Fibroblast of skin of right quadriceps (primary cell): ENCODE measurements around the gene KLHDC7A.
"Not testable (repeated sequence)": the region's sequence is repeated elsewhere in the genome, so short reads cannot be mapped to it uniquely, and the experiment has no call there.

Experiments used
- DNase-seq: peaks from one replicate; pipeline ENCODE4 v3.0.0-alpha.2; 2013

The KLHDC7A gene

GRCh38 chr1:18480315-18481189 is at the start of gene KLHDC7A:
Gene KLHDC7A (plus strand): TSS chr1:18480930. CDS start chr1:18480982, 52 bp downstream.
- no peak for DNase-seq

GRCh38 chr1:18434041-18434440 is 46.7 kb upstream of the KLHDC7A start:
- no peak for DNase-seq

DNA sequence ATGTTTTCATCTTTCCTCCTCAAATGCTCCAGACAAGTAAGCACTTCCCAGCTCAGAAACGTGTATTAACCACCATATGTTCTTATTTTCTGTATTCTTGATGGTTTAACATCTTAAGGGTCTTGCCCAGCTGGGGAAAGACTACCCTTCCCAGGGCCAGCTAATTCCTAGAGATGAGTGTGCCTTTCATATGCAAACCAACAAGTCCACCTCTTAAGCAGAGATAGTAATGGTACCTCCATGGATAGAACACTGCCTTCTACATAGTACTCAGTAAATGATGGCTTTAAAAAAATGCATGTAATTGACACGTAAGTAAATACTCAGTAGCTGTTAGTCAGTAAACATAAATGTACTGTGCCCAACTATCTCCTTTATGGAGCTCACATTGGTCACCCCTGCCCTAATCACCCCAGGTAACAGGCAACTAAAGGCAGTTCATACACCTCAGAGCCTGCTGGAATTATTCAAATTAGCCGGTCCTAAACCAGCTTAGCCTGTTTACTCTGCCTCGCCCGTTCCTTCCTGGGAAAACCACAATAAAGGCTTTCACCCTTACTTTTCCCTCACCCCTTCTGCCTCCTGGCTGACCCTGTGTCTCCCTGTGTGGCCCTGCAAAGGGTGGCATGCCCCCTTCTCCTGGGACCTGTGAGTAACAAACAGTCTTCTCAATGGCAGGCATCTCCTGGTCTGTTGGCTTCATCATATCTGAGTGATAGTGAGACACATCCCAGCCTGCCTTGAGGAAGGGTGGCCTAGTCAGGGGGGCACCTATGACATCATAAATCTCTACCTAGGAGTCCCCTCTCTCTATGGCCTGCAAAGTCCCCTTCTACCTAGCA is 40.1 kb upstream of the KLHDC7A start:
- DNase-seq, result no peak

DNA sequence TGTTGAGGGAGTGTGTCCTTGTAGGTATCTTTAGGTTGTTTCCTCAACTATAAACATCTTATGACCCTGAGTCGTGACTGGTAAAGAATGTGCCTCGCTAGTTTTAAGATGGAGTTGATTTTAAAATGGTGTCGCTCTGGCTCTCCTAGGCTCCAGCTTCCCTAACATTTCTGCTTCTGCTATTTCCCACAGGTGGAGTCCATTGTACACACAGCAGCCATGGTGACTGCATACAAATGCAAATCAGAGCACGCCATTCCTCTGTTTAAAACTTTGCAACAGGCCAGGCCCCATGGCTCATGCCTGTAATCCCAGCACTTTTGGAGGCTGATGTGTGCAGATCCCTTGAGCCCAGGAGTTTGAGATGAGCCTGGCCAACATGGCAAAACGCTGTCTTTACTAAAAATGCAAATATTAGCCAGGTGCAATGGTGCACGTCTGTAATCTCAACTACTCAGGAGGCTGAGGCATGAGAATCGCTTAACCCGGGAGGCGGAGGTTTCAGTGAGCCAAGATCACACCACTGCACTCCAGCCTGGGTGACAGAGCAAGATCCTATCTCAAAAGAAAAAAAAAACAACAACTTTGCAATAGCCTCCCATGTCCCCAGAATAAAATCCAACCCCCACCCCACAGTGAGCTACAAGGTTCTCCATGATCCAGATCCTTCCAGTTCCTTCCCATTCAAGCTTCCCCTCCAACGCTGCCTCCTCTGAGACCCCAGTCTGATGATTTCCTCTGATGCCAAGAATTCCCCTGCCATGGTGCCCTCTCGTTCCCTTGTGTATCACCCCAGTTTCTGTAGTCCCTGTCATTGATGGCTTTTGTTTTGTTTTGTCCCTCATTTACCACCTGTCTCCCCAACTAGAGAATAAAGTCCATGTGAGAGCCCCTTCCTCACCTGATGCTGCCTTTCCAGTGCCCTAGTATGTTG is 36.9 kb upstream of the KLHDC7A start:
- DNase-seq, result no peak

- DNase-seq, result no peak
Observed at GRCh38 chr1:18444563-18444962, 36.2 kb upstream of the KLHDC7A start.

- DNase-seq, result no peak
Observed at GRCh38 chr1:18446751-18447150, 34.0 kb upstream of the KLHDC7A start.

GRCh38 chr1:18447509-18448220 is 33.1 kb upstream of the KLHDC7A start:
- no peak for DNase-seq

DNA sequence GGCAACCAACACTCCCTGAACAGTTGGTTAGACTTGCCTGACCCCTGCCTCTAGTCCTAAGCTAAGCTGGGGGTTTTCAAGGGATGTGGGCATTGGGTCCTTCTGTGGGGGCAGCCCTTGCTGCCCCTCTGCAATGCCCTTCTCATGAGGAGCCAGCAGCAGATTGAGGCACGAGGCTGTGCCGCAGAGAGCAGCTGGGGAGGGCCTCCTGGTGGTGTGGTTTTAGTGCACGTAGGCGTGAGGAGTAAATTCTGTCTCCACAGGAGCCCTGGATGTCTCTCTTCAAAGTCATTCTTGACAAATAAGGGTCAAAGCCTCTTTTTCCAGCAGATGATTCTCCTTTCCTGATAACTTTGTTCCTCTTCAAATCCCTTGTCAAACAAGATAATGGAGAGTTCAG is 31.8 kb upstream of the KLHDC7A start:
- DNase-seq, result no peak

- no peak for DNase-seq
Observed at GRCh38 chr1:18452550-18452949, 28.2 kb upstream of the KLHDC7A start.

DNA sequence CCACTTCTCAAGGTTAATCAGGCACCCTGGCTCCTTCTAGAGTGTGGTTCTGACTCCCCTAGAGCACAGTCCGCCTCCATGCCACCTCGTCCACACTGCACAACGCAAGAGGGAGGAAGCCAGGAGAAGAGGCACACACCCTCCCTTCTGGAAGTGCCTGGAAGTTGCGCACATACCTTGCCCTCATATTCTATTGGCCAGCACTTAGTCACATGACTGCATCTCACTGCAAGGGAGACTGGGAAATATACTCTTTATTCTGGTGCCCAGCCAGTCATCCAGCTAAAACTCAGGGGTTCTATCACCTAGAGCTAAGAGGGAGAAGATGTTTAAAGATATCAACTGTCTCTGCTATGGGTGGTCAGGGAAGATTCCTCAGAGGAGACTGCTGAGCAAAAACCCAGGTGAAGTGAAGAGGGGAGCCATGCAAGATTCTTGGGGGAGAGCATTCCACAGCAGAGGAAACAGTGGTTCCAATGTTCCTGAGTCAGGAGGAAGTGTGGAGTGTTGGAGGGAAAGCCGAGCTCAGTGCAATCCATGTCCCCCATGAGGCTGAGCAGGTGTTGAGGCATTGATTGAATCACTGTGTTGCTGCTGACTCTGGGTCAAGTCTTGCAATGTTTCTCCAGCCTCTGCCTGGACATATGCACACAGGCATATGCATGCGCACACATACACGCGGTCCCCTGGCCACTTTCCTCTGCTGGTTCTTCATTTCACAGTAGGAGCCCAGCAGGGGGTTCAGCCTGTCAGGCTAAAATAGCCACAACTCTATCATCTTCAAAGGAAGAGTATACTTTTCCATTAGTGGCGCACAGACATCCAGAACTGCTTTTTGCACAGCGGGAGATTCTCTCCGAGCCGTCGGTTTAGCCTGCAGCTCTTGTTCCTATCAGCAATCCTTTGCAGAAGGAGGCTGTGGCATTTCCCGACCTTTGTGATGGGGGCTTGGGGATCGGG is 22.3 kb upstream of the KLHDC7A start:
- DNase-seq, result no peak

- DNase-seq, result no peak
Observed at GRCh38 chr1:18461656-18462055, 19.1 kb upstream of the KLHDC7A start.

- not testable (repeated sequence) for DNase-seq
Observed at GRCh38 chr1:18462517-18462916, 18.2 kb upstream of the KLHDC7A start.

DNA sequence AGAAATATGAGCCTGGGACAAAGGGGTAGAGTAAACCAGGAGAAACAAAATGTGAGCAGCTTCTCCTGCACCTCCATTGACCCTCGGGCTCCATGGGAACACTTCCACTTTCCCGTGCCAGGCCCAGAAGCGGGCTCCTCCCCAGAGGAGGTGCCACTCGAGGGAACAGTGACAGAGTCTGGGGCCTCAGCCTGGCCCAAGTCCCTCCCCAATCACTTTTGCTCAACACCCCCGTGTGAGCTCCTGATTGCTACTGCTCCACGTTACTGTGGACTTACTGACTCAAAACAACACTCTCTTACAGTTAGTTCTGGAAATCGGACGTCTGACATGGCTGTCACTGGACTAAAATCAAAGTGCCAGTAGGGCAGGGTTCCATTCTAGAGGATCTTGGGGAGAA is 17.7 kb upstream of the KLHDC7A start:
- DNase-seq, result no peak

DNA sequence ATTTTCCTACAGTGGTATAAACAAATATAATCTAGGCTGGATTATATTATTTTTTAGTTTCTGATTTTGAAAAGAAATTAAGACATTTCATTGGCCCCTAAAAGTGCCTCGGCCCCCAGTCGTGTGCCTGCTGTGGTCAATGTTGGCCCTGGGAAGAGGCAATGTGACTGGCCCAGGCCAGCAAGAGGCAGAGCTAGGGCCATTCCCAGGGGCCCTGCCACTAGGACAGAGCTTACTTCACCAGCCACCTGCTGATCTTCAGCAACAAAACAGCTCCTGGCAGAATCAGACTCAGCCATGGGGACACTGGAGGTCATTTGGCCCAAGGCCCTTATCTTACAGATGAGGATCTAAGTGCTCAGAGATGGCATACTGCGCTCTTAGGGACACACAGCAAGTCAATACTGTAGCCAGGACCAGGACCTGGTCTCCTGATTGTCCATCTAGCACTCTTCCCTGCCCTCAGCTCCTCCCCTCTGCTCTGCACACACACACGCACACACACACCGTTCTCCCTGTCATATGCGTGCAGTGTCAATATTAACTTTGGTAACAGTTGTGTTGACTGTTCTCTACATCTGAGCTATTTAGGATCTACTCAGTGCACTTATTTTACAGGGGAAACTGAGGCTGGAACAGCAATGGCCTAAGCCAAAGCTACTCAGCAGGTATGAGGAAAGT is 16.6 kb upstream of the KLHDC7A start:
- no peak for DNase-seq

DNA sequence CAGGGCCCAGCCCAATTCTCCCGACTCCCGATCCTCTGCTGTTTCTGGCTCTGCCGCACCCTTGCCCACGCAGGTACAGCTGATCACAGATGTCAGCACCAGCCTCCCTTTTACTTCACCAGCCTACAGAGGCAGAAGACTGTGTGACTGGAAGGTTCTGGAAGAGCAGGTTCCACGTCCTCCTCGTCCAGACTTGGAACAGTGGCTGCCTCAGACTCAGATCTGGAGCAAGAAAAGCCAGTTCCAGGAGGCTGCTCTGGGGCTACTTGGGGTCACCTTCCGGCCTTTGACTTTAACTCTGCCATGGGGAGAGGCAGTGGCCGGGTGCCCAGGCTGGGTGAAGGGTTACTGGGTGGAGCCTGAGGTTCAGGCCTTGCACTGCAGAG is 16.1 kb upstream of the KLHDC7A start:
- DNase-seq, result no peak

DNA sequence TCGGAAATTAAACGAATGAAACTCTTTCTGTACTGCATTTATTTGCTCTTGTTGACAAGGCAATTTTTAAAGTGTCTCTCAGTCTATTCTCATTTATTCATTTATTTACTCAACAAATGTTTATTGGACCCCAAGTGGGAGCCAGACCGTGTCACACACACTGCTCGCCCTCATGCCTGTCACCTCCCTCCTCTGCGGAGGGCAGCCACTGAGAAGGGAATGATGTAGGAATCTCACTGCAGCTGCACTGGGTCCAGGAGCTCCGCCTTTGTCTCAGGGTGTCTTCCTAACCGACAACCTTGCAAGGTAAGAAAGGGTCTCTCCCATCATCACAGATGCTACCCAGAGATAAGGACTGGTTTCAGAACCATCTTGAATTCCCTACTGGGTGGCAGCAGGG is 14.1 kb upstream of the KLHDC7A start:
- no peak for DNase-seq

DNA sequence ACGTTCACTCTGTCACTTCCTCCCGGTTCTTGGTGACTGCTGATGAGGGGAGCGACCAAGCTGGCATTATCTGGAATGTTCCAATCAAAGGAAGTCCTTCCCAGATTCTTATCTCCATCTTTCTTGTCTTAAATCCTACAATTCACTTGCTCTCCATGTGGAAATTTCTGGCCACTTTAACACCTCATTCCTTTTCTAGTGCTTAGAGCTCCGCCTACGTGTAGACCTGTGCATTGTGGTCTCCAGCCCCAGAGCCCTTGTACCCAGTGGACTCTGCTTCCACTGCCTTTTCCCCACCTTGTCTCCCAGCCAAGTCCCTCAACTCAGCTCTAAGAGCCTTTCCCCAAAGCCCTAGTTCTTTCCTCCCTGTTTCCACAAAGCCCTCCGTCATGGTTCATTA is 12.2 kb upstream of the KLHDC7A start:
- no peak for DNase-seq

GRCh38 chr1:18469514-18469913 is 11.2 kb upstream of the KLHDC7A start:
- DNase-seq, result no peak

- DNase-seq, result no peak
Observed at GRCh38 chr1:18470671-18471355, 9.9 kb upstream of the KLHDC7A start.
